Measurements from ENCODE around the gene PPARG. TPM values are rescaled to one million over a fixed set of nuclear protein-coding genes. Genes with fewer than 3 reads are reported as not detected.
"Not testable (repeated sequence)": the region's sequence is repeated elsewhere in the genome, so short reads cannot be mapped to it uniquely, and the experiment has no call there.

PPARG gene
- total and polyA plus RNA-seq, 2 experiments from 2014 or later, result 25.1 to 37.9 TPM

GRCh38 chr3:12467746-12468145 is 178.9 kb downstream of the PPARG start:
- Histone ChIP-seq H3K79me2 (no peaks in the 10 kb centered on the region), H3K4me3 (no peak overlapping the region), H3K27me3 (no peaks in the 10 kb centered on the region), H3K27ac (no peak overlapping the region), H3K4me1 (ENCODE audit: insufficient read depth) (peaks cover 3% of the 10 kb centered on the region), H2AFZ (no peak overlapping the region), H3K9me3 (ENCODE audit: low read depth) (no peaks in the 10 kb centered on the region), H3K36me3 (replicated peaks; ENCODE audit: insufficient read depth, low read depth) (no peaks in the 10 kb centered on the region), H3K4me2 (no peak overlapping the region), H4K20me1 (ENCODE audit: insufficient read depth, poor library complexity, severe bottlenecking) (no peaks in the 10 kb centered on the region), H3K9me2 (replicated peaks; ENCODE audit: insufficient read depth) (no peaks in the 10 kb centered on the region)
- 45% methylated on average over 2 of the region's 2 CpGs for WGBS (ENCODE audit: low lambda C conversion rate, missing lambda C conversion rate)
- DNase-seq (ENCODE audit: low spot score), result no peak
- TF ChIP-seq, protein P1, sequence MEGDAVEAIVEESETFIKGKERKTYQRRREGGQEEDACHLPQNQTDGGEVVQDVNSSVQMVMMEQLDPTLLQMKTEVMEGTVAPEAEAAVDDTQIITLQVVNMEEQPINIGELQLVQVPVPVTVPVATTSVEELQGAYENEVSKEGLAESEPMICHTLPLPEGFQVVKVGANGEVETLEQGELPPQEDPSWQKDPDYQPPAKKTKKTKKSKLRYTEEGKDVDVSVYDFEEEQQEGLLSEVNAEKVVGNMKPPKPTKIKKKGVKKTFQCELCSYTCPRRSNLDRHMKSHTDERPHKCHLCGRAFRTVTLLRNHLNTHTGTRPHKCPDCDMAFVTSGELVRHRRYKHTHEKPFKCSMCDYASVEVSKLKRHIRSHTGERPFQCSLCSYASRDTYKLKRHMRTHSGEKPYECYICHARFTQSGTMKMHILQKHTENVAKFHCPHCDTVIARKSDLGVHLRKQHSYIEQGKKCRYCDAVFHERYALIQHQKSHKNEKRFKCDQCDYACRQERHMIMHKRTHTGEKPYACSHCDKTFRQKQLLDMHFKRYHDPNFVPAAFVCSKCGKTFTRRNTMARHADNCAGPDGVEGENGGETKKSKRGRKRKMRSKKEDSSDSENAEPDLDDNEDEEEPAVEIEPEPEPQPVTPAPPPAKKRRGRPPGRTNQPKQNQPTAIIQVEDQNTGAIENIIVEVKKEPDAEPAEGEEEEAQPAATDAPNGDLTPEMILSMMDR (IDR thresholded peaks at IDR 0.05; ENCODE audit: poor library complexity), result no peak
- TF ChIP-seq EZH2phosphoT487 (IDR thresholded peaks at IDR 0.05; ENCODE audit: low read depth, severe bottlenecking, unreplicated experiment) (no peak), EZH2 (IDR thresholded peaks at IDR 0.05; ENCODE audit: borderline replicate concordance) (no peak)

- H2AFZ ChIP-seq, result no peak overlapping the region
- H3K27me3 ChIP-seq, result no peaks in the 10 kb centered on the region
- H3K4me3 ChIP-seq, result no peak overlapping the region
- H3K4me2 ChIP-seq, result no peak overlapping the region
- no peak for DNase-seq (ENCODE audit: low spot score)
- no peaks in the 10 kb centered on the region for H4K20me1 ChIP-seq (ENCODE audit: insufficient read depth, poor library complexity, severe bottlenecking)
- WGBS (ENCODE audit: low lambda C conversion rate, missing lambda C conversion rate), result 92% methylated on average over 6 of the region's 6 CpGs
- H3K9me3 ChIP-seq (ENCODE audit: low read depth), result no peaks in the 10 kb centered on the region
- H3K9me2 ChIP-seq (replicated peaks; ENCODE audit: insufficient read depth), result no peaks in the 10 kb centered on the region
- H3K79me2 ChIP-seq, result no peaks in the 10 kb centered on the region
- TF ChIP-seq, protein P1 (IDR thresholded peaks at IDR 0.05; ENCODE audit: poor library complexity), result no peak
- TF ChIP-seq EZH2 (IDR thresholded peaks at IDR 0.05; ENCODE audit: borderline replicate concordance) (no peak), EZH2phosphoT487 (IDR thresholded peaks at IDR 0.05; ENCODE audit: low read depth, severe bottlenecking, unreplicated experiment) (no peak)
- no peak overlapping the region for H3K27ac ChIP-seq
- peaks cover 5% of the 10 kb centered on the region for H3K4me1 ChIP-seq (ENCODE audit: insufficient read depth)
- H3K36me3 ChIP-seq (replicated peaks; ENCODE audit: insufficient read depth, low read depth), result no peaks in the 10 kb centered on the region
Measured at GRCh38 chr3:12468276-12468675, 179.4 kb downstream of the PPARG start.

GRCh38 chr3:12468757-12469156 is 179.9 kb downstream of the PPARG start:
- peaks cover 5% of the 10 kb centered on the region for H3K4me1 ChIP-seq (ENCODE audit: insufficient read depth)
- H4K20me1 ChIP-seq (ENCODE audit: insufficient read depth, poor library complexity, severe bottlenecking), result no peaks in the 10 kb centered on the region
- no peaks in the 10 kb centered on the region for H3K79me2 ChIP-seq
- no peak overlapping the region for H2AFZ ChIP-seq
- H3K4me2 ChIP-seq, result no peak overlapping the region
- no peaks in the 10 kb centered on the region for H3K9me2 ChIP-seq (replicated peaks; ENCODE audit: insufficient read depth)
- H3K27ac ChIP-seq, result no peak overlapping the region
- no peaks in the 10 kb centered on the region for H3K27me3 ChIP-seq
- no peak for TF ChIP-seq EZH2 (IDR thresholded peaks at IDR 0.05; ENCODE audit: borderline replicate concordance)
- TF ChIP-seq, protein P1 (IDR thresholded peaks at IDR 0.05; ENCODE audit: poor library complexity), result no peak
- 100% methylated on average over 1 of the region's 2 CpGs for WGBS (ENCODE audit: low lambda C conversion rate, missing lambda C conversion rate)
- H3K4me3 ChIP-seq, result no peak overlapping the region
- no peak for DNase-seq (ENCODE audit: low spot score)
- no peaks in the 10 kb centered on the region for H3K9me3 ChIP-seq (ENCODE audit: low read depth)
- no peaks in the 10 kb centered on the region for H3K36me3 ChIP-seq (replicated peaks; ENCODE audit: insufficient read depth, low read depth)

- not testable (repeated sequence) for H3K9me3 ChIP-seq (ENCODE audit: low read depth); DNase-seq (ENCODE audit: low spot score); H4K20me1 ChIP-seq (ENCODE audit: insufficient read depth, poor library complexity, severe bottlenecking); H2AFZ ChIP-seq; H3K9me2 ChIP-seq (replicated peaks; ENCODE audit: insufficient read depth); H3K36me3 ChIP-seq (replicated peaks; ENCODE audit: insufficient read depth, low read depth); H3K79me2 ChIP-seq; H3K27me3 ChIP-seq; H3K4me1 ChIP-seq (ENCODE audit: insufficient read depth); H3K27ac ChIP-seq; H3K4me2 ChIP-seq; H3K4me3 ChIP-seq
- WGBS (ENCODE audit: low lambda C conversion rate, missing lambda C conversion rate), result 82% methylated on average over 7 of the region's 7 CpGs
Measured at GRCh38 chr3:12469222-12469621, 180.4 kb downstream of the PPARG start.

Data from hepatocyte (in vitro differentiated cells).